Mucosa of descending colon (tissue), 3 donors: ENCODE data around the gene ZNF385B. TPM values are rescaled to one million over a fixed set of nuclear protein-coding genes. Genes with fewer than 3 reads are reported as not detected.

Source experiments
- ATAC-seq: fragments of 200-7000 bp; cut with Tn5 transposase; one replicate; pipeline ENCODE4 v1.9.1; 2020; ENCODE audit warnings: mild to moderate bottlenecking, moderate library complexity
- DNase-seq, 3 donors: peaks; one replicate each; pipeline ENCODE4 v3.0.0-alpha.2; 2020
- H3K36me3 ChIP-seq: fragments of 200-600 bp; one replicate; pipeline ENCODE4 v1.8.0; 2021; ENCODE audit warnings: low read depth, mild to moderate bottlenecking
- H3K4me1 ChIP-seq: fragments of 200-600 bp; one replicate; pipeline ENCODE4 v1.8.0; 2021; ENCODE audit warnings: low read depth, mild to moderate bottlenecking
- H3K4me3 ChIP-seq: fragments of 200-600 bp; one replicate; pipeline ENCODE4 v1.8.0; 2021; ENCODE audit warnings: mild to moderate bottlenecking
- H3K9me3 ChIP-seq: fragments of 200-600 bp; one replicate; pipeline ENCODE4 v1.8.0; 2021; ENCODE audit warnings: mild to moderate bottlenecking
- CTCF ChIP-seq: fragments of 200-600 bp; IDR thresholded peaks from one replicate; pipeline ENCODE4 v1.8.0; 2022; ENCODE audit warnings: antibody characterized with exemption, mild to moderate bottlenecking
- intact Hi-C, 2 donors: fragments of 100-400 bp; cut with DNase I in 1 of 2; cut with micrococcal nuclease in 1 of 2; formaldehyde crosslinking; loops; one replicate each; pipeline versions ENCODE4 v1.11.0 to v1.11.1; 2022; cut with DNase I, micrococcal nuclease
- total RNA-seq, 3 donors: library from RNA; stranded (reverse); fragmentation: NEBNext Ultra II Directional in 2 of 3; extraction: Animal tissue kit (Norgen Biotek cat#: 25700) in 2 of 3; gene quantifications; one replicate each; pipeline versions ENCODE4 v1.2.1 to v1.2.4, GENCODE V29; 2021 to 2023
- donor health status: DM: no; HTN: no; CAD: no; lungs with moderate emphysema.
- donor health status: DM: no; HTN: no; CAD: no.
- donor health status: DM: no; HTN: yes; CAD: no.

The ZNF385B gene
- total RNA-seq, 3 donors from 2014 or later: 1.2 to 2.2 (median 1.6) TPM

- no peak overlapping the region for H3K4me3 ChIP-seq
- DNase-seq (no peak), ATAC-seq (no peak)
- TF ChIP-seq CTCF: no peak
- no peaks in the 10 kb centered on the region for H3K36me3 ChIP-seq
- intact Hi-C loops: no loop called here
- no peaks in the 10 kb centered on the region for H3K9me3 ChIP-seq
- peaks cover 5% of the 10 kb centered on the region for H3K4me1 ChIP-seq
Measured at GRCh38 chr2:179571721-179572120, 289.7 kb downstream of the ZNF385B start.

GRCh38 chr2:179571252-179571651 is 290.2 kb downstream of the ZNF385B start:
- intact Hi-C loops: no loop called here
- Histone ChIP-seq H3K9me3 (no peaks in the 10 kb centered on the region), H3K4me3 (no peak overlapping the region), H3K4me1 (peaks cover 5% of the 10 kb centered on the region), H3K36me3 (no peaks in the 10 kb centered on the region)
- no peak for DNase-seq
- no peak for TF ChIP-seq CTCF
- ATAC-seq: no peak

- no peak for DNase-seq
- TF ChIP-seq CTCF: no peak
- no peaks in the 10 kb centered on the region for H3K9me3 ChIP-seq
- H3K4me3 ChIP-seq: no peak overlapping the region
- peak; percentile 43 for ATAC-seq
- intact Hi-C loops: no loop called here
- peaks cover 5% of the 10 kb centered on the region for H3K4me1 ChIP-seq
- no peaks in the 10 kb centered on the region for H3K36me3 ChIP-seq
Measured at GRCh38 chr2:179569831-179570233, 291.6 kb downstream of the ZNF385B start.

GRCh38 chr2:179565807-179566206 is 295.6 kb downstream of the ZNF385B start:
- DNase-seq (no peak), ATAC-seq (no peak)
- no peaks in the 10 kb centered on the region for H3K36me3 ChIP-seq
- H3K4me1 ChIP-seq: no peaks in the 10 kb centered on the region
- H3K9me3 ChIP-seq: no peaks in the 10 kb centered on the region
- no peak overlapping the region for H3K4me3 ChIP-seq
- TF ChIP-seq CTCF: no peak
- intact Hi-C loops: no loop called here

- no peaks in the 10 kb centered on the region for H3K36me3 ChIP-seq
- no peaks in the 10 kb centered on the region for H3K9me3 ChIP-seq
- ATAC-seq (no peak), DNase-seq (no peak)
- no peak for TF ChIP-seq CTCF
- no peaks in the 10 kb centered on the region for H3K4me1 ChIP-seq
- no peak overlapping the region for H3K4me3 ChIP-seq
- intact Hi-C loops: no loop called here
Measured at GRCh38 chr2:179562330-179562885, 299.0 kb downstream of the ZNF385B start.

GRCh38 chr2:179561702-179562101 is 299.7 kb downstream of the ZNF385B start:
- DNase-seq (no peak), ATAC-seq (no peak)
- intact Hi-C loops: no loop called here
- no peak for TF ChIP-seq CTCF
- no peaks in the 10 kb centered on the region for H3K36me3 ChIP-seq
- H3K9me3 ChIP-seq: no peaks in the 10 kb centered on the region
- H3K4me3 ChIP-seq: no peak overlapping the region
- no peaks in the 10 kb centered on the region for H3K4me1 ChIP-seq
